NCI-H524 treated with DMSO at 0.1 percent for 48 hours (cell line): ENCODE measurements around the gene TIA1.
"Not testable (repeated sequence)": the region's sequence is repeated elsewhere in the genome, so short reads cannot be mapped to it uniquely, and the experiment has no call there.

ENCODE experiments used
- DNase-seq: peaks from one replicate; lab custom pipeline; 2025; lab: John Stamatoyannopoulos, UW

TIA1 gene

GRCh38 chr2:70223305-70223704 lies 25.1 kb downstream of the TIA1 start:
- not testable (repeated sequence) for DNase-seq

GRCh38 chr2:70214953-70215549 lies 33.4 kb downstream of the TIA1 start:
- no peak for DNase-seq

- no peak for DNase-seq
These were observed 34.1 kb downstream of the TIA1 start for GRCh38 chr2:70214365-70214764.

GRCh38 chr2:70212298-70212932 lies 36.0 kb downstream of the TIA1 start:
- no peak for DNase-seq

GRCh38 chr2:70211595-70211994 lies 36.8 kb downstream of the TIA1 start:
- no peak for DNase-seq

GRCh38 chr2:70204452-70204851 lies 44.0 kb downstream of the TIA1 start:
- DNase-seq, result no peak

- no peak for DNase-seq
These were observed 45.3 kb downstream of the TIA1 start for GRCh38 chr2:70203086-70203485.

GRCh38 chr2:70202236-70202806 lies 46.1 kb downstream of the TIA1 start:
- no peak for DNase-seq

GRCh38 chr2:70201831-70202230 lies 46.6 kb downstream of the TIA1 start:
- DNase-seq, result no peak

GRCh38 chr2:70201225-70201768 lies 47.1 kb downstream of the TIA1 start:
- no peak for DNase-seq

- no peak for DNase-seq
These were observed 49.0 kb downstream of the TIA1 start for GRCh38 chr2:70199320-70199864.

GRCh38 chr2:70192516-70192915 lies 55.9 kb downstream of the TIA1 start:
- no peak for DNase-seq

- DNase-seq, result no peak
These were observed 57.1 kb downstream of the TIA1 start for GRCh38 chr2:70191244-70191735.

GRCh38 chr2:70190418-70191243 lies 57.8 kb downstream of the TIA1 start, which contains the start of gene C2orf42:
Gene C2orf42, minus strand, starts transcription at chr2:70191019. Its CDS starts 9,034 bp downstream, at chr2:70181985.
- peak; percentile 84 for DNase-seq

GRCh38 chr2:70188460-70188859 lies 60.0 kb downstream of the TIA1 start:
- no peak for DNase-seq

- not testable (repeated sequence) for DNase-seq
These were observed 61.3 kb downstream of the TIA1 start for GRCh38 chr2:70187170-70187569.

GRCh38 chr2:70182689-70183088 lies 65.7 kb downstream of the TIA1 start:
- DNase-seq, result no peak

GRCh38 chr2:70181363-70181956 lies 67.0 kb downstream of the TIA1 start:
- no peak for DNase-seq

GRCh38 chr2:70173520-70173919 lies 74.9 kb downstream of the TIA1 start:
- no peak for DNase-seq

GRCh38 chr2:70169654-70170245 lies 78.7 kb downstream of the TIA1 start:
- not testable (repeated sequence) for DNase-seq

- no peak for DNase-seq
These were observed 87.3 kb downstream of the TIA1 start for GRCh38 chr2:70161069-70161534.
